CD4-positive, alpha-beta T cell (primary cell): ENCODE data around the gene PSAPL1. TPM values are rescaled to one million over a fixed set of nuclear protein-coding genes. Genes with fewer than 3 reads are reported as not detected.

Experiments
- ATAC-seq: fragments of 200-7000 bp; cut with Tn5 transposase; one replicate; pipeline ENCODE4 v1.10.0; 2022; ENCODE audit warnings: mild to moderate bottlenecking; ENCODE audit not compliant: poor library complexity
- CTCF ChIA-PET: fragments of 350-600 bp; sonication (Branson Sonifier 250); formaldehyde crosslinking; loops from one replicate; lab custom pipeline; 2021; ENCODE audit warnings: antibody characterized with exemption, inconsistent platforms; lab: Charles Lee
- POLR2A ChIA-PET: fragments of 350-600 bp; sonication (Branson Sonifier 250); formaldehyde crosslinking; loops from one replicate; lab custom pipeline; 2021; ENCODE audit warnings: antibody characterized with exemption, inconsistent platforms; lab: Charles Lee
- DNase-seq, 14 experiments: peaks; one replicate each; pipeline ENCODE4 v3.0.0-alpha.2; 2013 to 2020; ENCODE audit warnings: mixed read lengths in 2 of 14
- H3K27ac ChIP-seq, 2 donors: one replicate each; pipeline versions ENCODE4 v1.5.1 to v1.7.0; 2013; ENCODE audit warnings: low read length in 2 of 2, low read depth in 1 of 2, mild to moderate bottlenecking in 1 of 2
- H3K27me3 ChIP-seq, 2 experiments: 1 replicate in 1 of 2; 2 replicates in 1 of 2; pipeline versions ENCODE4 v1.6.1 to v1.7.0; 2013; ENCODE audit warnings: low read length in 2 of 2, control low read depth in 1 of 2, mild to moderate bottlenecking in 1 of 2, moderate library complexity in 1 of 2; ENCODE audit not compliant: insufficient read depth in 2 of 2, control insufficient read depth in 1 of 2
- H3K36me3 ChIP-seq: one replicate; pipeline ENCODE4 v1.6.1; 2013; ENCODE audit warnings: low read length, control low read depth; ENCODE audit not compliant: insufficient read depth
- H3K4me1 ChIP-seq: one replicate; pipeline ENCODE4 v1.6.1; 2013; ENCODE audit warnings: low read length, control low read depth; ENCODE audit not compliant: insufficient read depth
- H3K4me3 ChIP-seq: one replicate; pipeline ENCODE4 v1.5.1; 2013; ENCODE audit warnings: mild to moderate bottlenecking, low read length, moderate library complexity
- H3K9me3 ChIP-seq, 2 experiments: 1 replicate in 1 of 2; 2 replicates in 1 of 2; pipeline versions ENCODE4 v1.6.1 to v1.7.0; 2013; ENCODE audit warnings: low read length in 2 of 2, mild to moderate bottlenecking in 2 of 2, control low read depth in 1 of 2, moderate library complexity in 1 of 2; ENCODE audit not compliant: control insufficient read depth in 1 of 2, insufficient read depth in 1 of 2
- H3K27ac Mint-ChIP-seq: one replicate; pipeline ENCODE4 v1.8.0; 2020; ENCODE audit warnings: mixed read lengths
- H3K27me3 Mint-ChIP-seq: one replicate; pipeline ENCODE4 v1.8.0; 2021; ENCODE audit warnings: mixed read lengths
- H3K36me3 Mint-ChIP-seq: one replicate; pipeline ENCODE4 v1.8.0; 2021; ENCODE audit warnings: low read depth, mixed read lengths
- H3K4me1 Mint-ChIP-seq: one replicate; pipeline ENCODE4 v1.8.0; 2021; ENCODE audit warnings: low read depth, mixed read lengths
- H3K4me3 Mint-ChIP-seq: one replicate; pipeline ENCODE4 v1.8.0; 2020; ENCODE audit warnings: mild to moderate bottlenecking, mixed read lengths
- H3K9me3 Mint-ChIP-seq: one replicate; pipeline ENCODE4 v1.8.0; 2020; ENCODE audit warnings: mixed read lengths
- CTCF ChIP-seq: fragments of 200-600 bp; IDR thresholded peaks from one replicate; pipeline ENCODE4 v1.8.0; 2022; ENCODE audit warnings: antibody characterized with exemption, mild to moderate bottlenecking
- intact Hi-C, 2 experiments: fragments of 100-400 bp; cut with DNase I in 1 of 2; cut with micrococcal nuclease in 1 of 2; formaldehyde crosslinking; loops; one replicate each; pipeline versions ENCODE4 v1.15.1 to v1.9.0; 2023 to 2025; cut with DNase I, micrococcal nuclease
- total RNA-seq, 174 experiments: library from RNA in 2 of 174; stranded (reverse) in 2 of 174; gene quantifications; one replicate each; pipeline ENCODE4 v1.2.3 and lab custom pipeline; 2021 to 2026

PSAPL1 gene
- total RNA-seq, 2 experiments from 2014 or later: not detected

GRCh38 chr4:7421356-7422150 lies 13.2 kb downstream of the PSAPL1 start:
- Mint-ChIP-seq H3K4me3 (no peak overlapping the region), H3K36me3 (no peaks in the 10 kb centered on the region), H3K9me3 (no peaks in the 10 kb centered on the region), H3K4me1 (no peaks in the 10 kb centered on the region), H3K27ac (no peak overlapping the region), H3K27me3 (peaks cover 5% of the 10 kb centered on the region)
- Histone ChIP-seq H3K4me1 (no peaks in the 10 kb centered on the region), H3K9me3 (peaks cover 0 to 16% of the 10 kb centered on the region in 2 experiments), H3K27ac (no peak overlapping the region), H3K36me3 (no peaks in the 10 kb centered on the region), H3K4me3 (no peak overlapping the region), H3K27me3 (no peaks in the 10 kb centered on the region)
- TF ChIP-seq CTCF: no peak
- ATAC-seq: no peak
- ChIA-PET CTCF (no interaction called here), POLR2A (no interaction called here)
- intact Hi-C loops: no loop called here
- no peak for DNase-seq

- DNase-seq (no peak), ATAC-seq (no peak)
- H3K27ac ChIP-seq: no peak overlapping the region
- ChIA-PET CTCF (no interaction called here), POLR2A (no interaction called here)
- H3K27me3 ChIP-seq: peaks cover 0 to 2% of the 10 kb centered on the region in 2 experiments
- Mint-ChIP-seq H3K27me3 (peaks cover 11% of the 10 kb centered on the region), H3K27ac (no peak overlapping the region), H3K4me1 (no peaks in the 10 kb centered on the region), H3K9me3 (no peaks in the 10 kb centered on the region), H3K4me3 (no peak overlapping the region), H3K36me3 (no peaks in the 10 kb centered on the region)
- H3K4me3 ChIP-seq: no peak overlapping the region
- no peak for TF ChIP-seq CTCF
- peaks cover 0 to 16% of the 10 kb centered on the region in 2 experiments for H3K9me3 ChIP-seq
- no peaks in the 10 kb centered on the region for H3K36me3 ChIP-seq
- H3K4me1 ChIP-seq: no peaks in the 10 kb centered on the region
- intact Hi-C loops: no loop called here
Observed at GRCh38 chr4:7420661-7421040, 14.1 kb downstream of the PSAPL1 start.

GRCh38 chr4:7419961-7420660 lies 14.6 kb downstream of the PSAPL1 start:
- intact Hi-C loops: no loop called here
- Mint-ChIP-seq H3K27ac (no peak overlapping the region), H3K4me1 (no peaks in the 10 kb centered on the region), H3K9me3 (no peaks in the 10 kb centered on the region), H3K27me3 (peaks cover 15% of the 10 kb centered on the region), H3K36me3 (no peaks in the 10 kb centered on the region), H3K4me3 (no peak overlapping the region)
- Histone ChIP-seq H3K4me1 (no peaks in the 10 kb centered on the region), H3K27me3 (peaks cover 0 to 8% of the 10 kb centered on the region in 2 experiments), H3K36me3 (no peaks in the 10 kb centered on the region), H3K4me3 (no peak overlapping the region), H3K27ac (no peak overlapping the region), H3K9me3 (peaks cover 0 to 16% of the 10 kb centered on the region in 2 experiments)
- no peak for TF ChIP-seq CTCF
- CTCF ChIA-PET: no interaction called here
- ATAC-seq (no peak), DNase-seq (no peak)
- POLR2A ChIA-PET: no interaction called here
